DMS153 treated with DMSO at 0.1 percent for 48 hours (cell line): ENCODE results near the gene ACOX1.

Source experiments
- DNase-seq: peaks from one replicate; lab custom pipeline; 2025; ENCODE audit not compliant: unreplicated experiment; lab: John Stamatoyannopoulos, UW

ACOX1 gene

DNA sequence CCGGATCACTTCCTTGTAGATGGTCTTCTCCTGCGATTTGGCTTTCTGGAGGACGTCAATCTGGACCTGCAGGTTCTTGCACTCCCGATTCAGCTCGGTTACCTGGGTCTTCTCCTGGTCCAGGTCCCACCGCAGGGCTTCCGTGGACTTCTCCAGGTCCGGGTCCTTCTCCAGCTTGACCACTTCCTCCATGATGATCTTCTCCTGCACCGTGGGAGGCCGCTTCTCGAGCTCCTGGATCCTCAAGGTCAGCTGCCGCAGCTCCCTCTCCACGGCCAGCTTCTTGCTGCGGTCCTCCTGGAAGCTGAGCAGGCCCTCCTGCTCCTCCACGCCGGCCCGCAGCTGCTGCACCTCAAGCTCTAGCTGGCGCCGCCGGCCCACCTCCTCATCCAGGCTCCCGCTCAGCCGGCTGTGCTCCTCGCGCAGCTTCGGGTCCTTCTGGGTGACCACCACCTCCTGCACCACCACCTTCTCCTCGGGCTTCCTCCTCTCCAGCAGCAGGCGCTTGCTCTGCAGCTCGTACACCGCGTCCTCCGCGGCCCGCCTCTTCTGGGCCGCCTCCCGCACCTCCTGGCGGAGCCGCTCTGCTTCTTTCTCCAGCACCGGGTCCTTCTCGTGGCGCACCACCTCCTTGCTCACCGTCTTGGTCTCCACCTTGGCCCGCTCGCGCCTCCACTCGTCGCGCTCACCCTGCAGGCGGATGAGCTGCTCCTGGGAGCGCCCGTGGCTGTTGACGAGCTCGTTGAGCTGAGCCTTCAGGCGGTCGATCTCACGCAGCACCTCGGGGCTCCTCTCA, 29.9 kb upstream of the ACOX1 start:
- no peak for DNase-seq

DNA sequence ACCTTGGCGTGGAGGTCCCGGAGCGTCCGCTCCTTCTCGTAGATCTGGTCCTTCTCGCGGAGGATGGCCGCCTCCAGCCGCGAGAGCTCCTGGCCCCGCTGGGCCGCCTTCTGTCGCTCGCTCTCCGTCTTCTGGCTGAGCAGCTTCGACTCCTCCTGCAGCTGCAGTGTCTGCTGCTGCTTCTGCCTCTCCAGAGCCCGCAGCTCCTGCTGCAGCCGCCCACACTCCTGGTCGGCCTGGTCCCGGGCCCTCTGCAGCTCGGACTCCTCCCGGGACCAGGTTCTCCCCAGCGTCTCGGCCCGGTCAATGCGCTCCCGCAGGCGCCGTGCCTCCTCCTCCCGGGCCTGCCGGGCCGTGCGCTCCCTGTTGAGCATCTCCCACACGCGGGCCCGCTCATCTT, 29.2 kb upstream of the ACOX1 start:
- no peak for DNase-seq

DNA sequence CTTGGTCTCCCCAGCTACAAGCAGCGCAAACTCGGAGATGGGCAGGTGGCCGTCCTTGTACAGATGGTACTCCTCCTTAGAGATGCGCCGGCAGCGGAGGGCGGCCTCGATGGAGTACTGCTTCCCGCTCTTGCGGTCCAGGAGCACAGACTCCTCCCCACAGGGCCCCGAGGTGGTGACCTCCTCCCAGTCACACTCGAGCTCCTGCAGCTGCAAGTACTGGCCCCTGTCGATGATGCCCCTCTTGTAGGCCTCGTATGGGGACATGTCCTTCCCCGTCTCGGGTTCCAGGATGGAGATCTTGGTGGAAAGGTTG, 28.8 kb upstream of the ACOX1 start:
- no peak for DNase-seq

DNA sequence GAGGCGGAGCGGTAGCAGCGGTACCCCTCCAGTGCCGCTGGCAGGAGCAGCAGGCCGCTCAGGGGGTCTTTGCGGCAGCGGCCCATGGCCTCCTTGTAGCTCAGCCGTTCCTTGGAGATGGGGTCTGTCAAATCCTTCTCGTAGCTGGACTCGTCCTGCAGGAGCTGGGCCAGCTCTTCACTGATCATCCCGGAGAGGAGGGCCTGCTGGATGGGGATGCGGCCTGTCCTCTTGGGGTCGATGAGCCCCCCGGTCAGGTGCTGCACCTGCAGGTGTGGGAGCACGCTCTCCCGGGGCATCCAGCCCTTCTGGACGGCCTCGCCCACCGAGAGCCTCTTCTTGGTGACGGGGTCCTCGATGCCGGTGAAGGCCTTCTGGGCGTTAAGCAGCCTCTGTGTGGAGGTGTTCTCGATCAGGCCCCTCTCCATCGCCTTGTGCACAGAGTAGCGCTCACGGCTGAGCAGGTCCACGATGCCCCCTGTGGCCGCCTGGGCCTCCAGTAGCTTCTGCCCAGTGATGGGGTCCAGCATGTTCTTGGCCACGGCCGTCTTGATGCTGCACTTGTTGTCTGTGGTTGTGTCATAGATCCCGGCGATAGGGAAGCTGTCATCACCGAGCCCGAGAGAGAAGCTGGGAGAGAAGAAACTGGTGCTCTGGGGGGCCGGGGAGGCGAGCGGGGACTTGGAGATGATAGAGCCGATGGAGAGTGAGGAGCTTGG, 28.3 kb upstream of the ACOX1 start:
- DNase-seq = no peak

DNA sequence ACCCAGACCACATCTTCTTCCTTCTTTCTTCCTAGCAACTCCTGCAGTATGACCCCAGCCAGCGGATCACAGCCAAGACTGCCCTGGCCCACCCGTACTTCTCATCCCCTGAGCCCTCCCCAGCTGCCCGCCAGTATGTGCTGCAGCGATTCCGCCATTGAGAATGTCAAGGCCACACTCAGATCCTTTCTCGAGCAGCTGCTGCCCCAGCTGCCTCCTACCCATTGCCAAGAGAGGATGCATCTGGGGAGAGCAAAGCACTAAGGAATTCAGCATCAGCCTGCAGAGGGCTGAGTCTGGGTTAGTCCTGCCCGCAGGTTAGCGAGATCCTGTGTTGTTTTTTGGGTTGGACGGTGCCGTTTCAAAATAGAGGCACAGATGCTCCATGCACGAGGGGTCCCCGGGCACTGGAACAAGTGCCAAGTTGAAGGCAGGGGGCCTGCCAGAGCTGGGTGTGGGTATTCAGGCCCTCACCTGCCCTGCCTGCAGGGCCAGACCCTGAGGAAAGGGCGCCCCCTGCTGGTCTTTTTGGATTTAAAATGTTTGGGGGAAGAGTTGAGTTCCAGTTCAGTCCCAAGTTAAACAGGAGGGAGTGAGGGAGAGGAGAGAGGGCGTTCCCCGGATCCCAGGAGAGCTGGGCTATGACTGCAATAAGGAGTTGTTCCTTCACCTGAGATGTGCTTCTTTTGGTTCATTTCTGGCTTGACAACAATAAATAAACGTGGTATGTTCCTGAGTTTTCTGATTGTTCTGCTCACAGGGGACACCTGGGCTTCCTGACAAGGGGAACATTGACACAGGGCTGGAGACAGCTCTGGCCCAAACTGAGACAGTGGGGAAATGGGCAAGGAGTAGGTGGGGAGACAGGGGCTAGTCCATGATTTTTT, 26.5 kb upstream of the ACOX1 start:
- peak; percentile 84 for DNase-seq

DNA sequence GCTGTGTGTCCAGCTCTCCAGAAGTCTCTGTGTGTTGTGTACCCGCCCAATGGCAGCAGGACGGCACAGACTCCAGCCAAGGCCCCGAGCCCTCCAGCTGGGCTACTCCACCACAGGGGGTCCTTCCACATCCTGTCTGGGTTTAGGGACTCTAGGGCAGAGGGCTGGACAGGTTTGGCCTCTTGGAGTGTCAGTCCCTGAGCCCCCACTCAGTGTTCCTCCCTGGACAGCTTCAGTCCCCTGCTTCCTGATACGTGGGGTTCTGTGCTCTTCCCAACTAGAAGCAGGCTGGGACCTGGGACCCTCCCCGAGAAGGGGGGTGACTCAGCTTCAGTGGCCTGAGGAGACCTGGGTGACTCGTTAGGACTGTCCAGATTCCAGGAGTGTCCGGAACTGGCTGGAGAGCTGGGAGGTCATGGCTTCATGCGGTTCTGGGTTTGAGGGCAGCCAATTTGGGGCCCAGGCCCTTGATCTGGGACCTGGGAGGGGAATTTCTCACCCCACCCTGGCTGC, 25.8 kb upstream of the ACOX1 start:
- DNase-seq = no peak

DNA sequence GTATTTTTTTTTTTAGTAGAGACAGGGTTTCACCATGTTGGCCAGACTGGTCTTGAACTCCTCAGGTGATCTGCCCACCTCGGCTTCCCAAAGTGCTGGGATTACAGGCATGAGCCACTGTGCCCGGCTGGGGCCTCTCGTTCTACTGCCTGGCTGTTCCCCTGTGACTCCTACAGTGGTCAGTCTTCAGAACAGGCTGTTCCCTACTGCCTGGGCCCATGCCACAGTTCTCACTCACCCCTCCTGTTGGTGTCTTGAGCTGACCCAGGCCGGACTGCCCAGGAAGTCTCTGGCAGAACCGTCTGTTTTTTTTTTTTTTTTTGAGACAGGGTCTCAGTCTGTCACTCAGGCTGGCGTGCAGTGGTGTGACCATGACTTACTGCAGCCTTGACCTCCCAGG, 24.9 kb upstream of the ACOX1 start:
- DNase-seq = no peak

DNA sequence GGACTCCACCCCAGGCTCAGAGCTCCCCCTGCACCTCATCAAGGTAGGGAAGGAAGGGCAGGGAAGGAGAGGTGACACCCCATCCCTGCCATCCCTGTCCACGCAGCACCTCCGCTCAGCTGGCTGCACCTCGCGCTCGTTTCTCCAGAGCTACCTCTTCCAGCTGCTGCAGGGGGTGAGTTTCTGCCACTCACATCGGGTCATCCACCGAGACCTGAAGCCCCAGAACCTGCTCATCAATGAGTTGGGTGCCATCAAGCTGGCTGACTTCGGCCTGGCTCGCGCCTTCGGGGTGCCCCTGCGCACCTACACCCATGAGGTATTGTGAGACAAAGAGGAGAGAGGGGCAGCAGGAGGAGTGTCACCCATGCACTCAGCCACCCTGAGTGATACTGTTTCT, 23.1 kb upstream of the ACOX1 start:
- no peak for DNase-seq

DNA sequence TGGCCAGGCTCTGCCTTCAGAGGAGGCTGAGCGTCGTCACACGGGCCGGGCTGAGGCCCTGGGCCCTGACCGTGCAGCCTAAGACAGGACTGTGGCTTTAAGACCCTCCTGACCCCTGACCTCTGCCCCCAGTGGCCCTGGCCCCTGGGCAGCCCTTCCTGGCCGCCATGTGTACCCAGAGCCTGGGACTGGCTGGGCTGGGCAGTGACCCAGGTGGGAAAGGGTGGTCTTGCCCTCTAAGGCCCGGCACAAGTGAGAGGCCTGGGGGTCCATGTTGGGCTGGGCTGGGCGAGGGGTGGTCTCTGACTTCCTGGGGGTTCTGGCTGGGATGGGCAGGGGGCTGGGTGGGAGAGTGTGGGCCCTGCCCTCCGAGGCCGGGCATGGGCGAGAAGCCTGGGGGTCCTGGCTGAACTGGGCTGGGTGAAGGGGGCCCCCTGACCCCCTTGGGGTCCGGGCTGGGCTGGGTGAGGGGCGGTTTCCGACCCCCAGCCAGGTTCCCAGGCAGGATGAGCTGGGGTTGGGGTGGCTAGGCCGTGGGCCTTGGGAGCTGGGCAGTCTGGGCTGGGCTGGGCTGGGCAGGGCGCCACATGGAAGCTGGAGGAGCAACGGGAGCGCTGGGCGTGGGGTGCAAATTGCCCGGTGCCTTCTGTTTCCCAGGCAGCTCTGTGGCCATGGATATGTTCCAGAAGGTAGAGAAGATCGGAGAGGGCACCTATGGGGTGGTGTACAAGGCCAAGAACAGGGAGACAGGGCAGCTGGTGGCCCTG, 22.0 kb upstream of the ACOX1 start, which contains the start of gene CDK3:
Gene CDK3, plus strand, starts transcription at position 101 of the 767 bp plus-strand sequence. Its CDS starts 571 bp downstream, at position 672.
- no peak for DNase-seq

DNA sequence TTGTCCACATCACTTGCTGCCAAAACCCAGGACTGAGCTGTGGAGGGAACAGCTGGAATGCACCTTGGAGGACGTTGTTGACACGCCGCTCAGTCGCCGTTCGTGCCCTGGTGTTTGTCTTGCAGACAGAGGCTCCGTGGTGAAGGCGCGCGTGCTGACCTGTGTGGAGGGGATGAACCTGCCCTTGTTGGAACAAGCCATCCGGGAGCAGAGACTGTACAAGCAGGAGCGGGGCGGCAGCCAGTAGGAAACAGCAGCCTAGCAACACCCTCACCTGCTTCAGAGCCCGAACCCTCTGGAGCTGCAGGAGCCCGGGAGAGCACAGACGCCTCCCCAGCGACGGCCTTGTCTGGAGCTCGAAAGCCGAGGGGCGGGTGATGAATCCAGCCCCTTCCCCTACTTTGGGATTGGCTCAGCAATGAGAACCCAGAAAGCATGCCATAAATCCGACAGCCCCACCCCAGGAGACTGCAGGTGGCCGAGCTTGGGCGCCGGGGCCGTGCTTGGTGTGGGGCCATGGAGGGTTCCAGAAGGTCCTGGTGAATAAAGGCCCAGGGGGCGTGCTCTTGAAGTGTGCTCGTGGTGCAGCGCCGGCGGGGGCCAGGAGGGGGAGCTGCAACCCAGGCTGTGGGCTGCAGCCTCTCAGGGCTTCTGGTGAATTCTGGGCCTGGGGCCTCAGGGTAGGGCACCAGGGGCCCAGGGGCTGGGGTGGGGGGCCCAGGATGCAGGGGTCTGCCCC, 21.2 kb upstream of the ACOX1 start:
- DNase-seq = no peak

DNA sequence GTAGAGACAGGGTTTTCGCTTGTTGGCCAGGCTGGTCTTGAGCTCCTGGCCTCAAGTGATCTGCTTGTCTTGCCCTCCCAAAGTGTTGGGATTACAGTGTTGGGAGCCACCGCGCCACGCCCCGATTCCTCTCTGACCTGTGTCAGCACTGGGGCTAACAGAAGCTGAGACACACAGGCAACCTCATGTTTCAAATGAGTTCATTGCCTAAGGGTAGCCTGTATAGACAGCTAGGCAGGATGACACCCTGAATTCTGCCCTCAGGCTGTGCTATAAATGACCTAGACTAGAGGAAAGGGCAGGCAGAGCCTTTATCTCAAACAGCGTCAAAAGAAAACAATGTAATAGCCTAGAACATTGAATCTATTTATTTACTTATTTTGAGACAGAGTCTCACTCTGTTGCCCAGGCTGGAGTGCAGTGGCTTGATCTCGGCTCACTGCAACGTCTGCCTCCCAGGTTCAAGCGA, 19.4 kb upstream of the ACOX1 start:
- no peak for DNase-seq

DNA sequence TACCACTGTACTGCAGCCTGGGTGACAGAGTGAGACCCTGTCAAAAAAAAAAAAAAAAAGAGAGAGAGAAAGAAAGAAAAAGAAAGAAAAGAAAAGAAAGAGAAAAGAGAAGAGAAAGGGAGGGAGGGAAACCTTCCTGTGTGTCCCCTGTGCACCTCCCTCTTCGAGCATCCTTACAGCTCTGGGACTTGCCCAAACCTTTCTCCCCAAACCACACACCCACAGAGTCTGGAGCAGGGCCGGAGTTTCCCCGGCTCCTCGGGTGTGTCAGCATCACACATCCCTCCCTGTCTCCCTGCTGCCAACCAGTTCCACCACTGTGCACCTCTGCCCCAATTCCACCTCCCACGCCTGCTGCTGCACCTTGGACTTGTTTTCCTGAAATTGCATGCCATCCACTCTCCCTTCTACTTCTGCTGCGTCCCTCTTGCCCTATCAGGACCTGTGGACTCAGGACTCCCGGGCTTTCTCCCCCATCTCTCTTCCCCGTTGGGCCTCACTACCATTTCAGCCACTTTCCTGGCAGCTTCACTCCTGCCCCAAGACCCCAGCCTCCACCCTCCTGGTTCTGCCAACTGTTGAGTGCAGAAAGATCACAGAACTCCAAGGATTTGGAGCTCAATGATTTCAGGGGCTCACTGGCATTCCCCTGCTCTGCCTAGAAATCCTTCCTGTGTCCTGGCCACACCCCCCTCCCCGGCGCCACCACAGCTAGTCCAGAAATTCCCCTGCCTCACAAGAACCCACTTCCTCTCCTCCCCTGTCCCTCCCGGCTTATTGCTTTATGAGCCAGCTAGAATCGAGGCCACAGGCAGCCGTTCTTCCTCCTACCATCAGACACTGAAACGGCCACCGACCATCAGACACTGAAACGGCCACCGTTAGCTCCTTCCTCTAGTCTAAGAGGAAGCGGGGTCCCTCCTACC, 18.0 kb upstream of the ACOX1 start:
- DNase-seq = no peak

DNA sequence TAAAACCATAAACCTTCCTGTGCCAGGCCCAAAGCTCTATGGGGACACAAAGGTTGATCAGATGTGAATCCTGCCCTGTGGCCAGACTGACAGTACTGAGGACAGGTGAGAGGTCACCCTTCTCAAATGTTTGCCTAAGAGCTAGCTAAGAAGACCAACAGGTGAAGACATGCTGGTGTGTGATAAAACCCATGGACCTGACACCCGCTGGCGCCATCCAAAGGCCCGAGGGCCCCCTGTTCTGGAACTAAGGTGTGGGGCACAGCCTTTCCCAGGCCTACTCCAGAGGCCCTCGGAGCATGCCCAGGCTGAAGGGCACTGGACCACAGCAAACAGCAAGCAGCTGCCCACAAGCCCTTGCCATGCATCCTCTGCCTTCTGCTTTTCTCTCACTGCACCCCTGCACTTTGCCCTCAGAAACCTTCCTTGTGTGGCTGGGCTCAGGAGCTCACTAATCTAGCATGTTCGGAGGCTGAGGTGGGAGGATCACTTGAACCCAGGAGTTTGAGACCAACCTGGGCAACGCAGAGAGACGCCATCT, 16.5 kb upstream of the ACOX1 start:
- DNase-seq = no peak

DNA sequence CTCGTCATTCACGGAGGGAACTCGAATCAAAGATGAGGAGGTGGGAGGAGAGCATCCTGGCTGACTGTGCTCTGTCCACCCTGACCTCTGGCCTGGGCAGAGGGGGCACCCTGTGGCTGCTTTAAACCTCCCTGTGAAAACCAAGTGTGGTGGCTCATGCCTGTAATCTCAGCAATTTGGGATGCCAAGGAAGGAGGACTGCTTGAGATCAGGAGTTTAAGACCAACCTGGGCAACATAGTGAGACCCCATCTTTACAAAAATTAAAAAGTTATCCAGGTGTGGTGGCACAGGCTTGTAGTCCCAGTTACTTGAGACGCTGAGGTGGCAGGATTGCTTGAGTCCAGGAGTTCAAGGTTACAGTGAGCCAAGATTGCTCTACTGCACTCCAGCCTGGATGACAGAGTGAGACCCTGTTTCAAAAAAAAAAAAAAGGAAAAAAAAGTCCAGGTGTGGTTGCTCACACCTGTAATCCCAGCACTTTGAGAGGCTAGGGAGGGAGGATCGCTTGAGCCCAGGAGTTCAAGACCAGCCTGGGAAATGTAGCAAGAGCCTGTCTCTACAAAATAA, 15.9 kb upstream of the ACOX1 start:
- no peak for DNase-seq

DNA sequence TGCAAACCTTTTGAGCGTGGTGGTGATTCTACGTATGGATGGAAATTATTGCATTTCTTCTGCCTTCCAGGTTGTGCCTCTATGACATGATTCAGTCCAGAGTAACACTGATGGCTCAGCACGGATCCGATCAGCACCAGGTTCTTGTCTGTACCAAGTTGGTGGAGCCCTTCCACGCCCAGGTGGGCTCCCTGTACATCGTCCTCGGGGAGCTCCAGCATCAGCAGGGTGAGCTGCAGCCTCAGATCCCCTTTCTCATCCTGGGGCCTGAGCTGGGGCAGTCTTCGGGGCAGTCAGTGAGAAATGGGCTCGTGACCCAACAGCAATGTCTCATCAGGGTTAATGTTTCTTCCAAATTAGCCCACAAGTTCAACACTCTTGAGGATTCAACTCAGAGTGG, 12.4 kb upstream of the ACOX1 start:
- no peak for DNase-seq

DNA sequence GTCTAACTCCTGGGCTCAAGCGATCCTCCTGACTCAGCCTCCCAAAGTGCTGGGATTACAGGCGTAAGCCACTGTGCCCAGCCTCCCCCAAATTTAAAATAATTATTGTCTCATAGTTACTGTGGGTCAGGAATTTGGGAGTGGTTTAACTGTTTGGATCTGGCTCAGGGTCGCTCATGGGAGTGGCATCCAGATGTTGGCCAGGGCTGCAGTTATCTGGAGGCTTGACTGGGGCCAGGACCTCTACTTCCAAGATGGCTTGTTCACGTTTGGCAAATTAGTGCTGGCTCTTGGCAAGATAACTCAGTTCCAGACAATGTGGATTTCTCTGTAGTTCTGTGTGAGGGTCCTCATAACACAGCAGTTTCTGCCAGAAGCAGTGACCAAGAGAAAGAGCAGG, 8.1 kb upstream of the ACOX1 start:
- DNase-seq = no peak

DNA sequence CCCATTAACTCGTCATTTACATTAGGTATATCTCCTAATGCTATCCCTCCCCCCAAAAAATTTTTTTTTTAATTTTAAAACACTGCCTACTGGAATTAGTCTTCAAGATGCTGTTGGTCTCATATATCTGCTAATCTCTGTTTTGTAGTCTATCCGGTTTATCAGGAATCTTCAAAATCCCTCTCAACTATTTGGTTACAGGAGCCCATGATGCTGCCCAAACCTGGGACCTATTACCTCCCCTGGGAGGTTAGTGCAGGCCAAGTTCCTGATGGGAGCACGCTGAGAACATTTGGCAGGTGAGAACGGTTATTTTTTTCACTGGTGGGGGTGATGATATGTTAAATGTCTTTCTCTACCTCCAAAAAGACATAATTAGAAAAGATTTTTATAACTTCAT, 7.0 kb upstream of the ACOX1 start:
- no peak for DNase-seq

DNA sequence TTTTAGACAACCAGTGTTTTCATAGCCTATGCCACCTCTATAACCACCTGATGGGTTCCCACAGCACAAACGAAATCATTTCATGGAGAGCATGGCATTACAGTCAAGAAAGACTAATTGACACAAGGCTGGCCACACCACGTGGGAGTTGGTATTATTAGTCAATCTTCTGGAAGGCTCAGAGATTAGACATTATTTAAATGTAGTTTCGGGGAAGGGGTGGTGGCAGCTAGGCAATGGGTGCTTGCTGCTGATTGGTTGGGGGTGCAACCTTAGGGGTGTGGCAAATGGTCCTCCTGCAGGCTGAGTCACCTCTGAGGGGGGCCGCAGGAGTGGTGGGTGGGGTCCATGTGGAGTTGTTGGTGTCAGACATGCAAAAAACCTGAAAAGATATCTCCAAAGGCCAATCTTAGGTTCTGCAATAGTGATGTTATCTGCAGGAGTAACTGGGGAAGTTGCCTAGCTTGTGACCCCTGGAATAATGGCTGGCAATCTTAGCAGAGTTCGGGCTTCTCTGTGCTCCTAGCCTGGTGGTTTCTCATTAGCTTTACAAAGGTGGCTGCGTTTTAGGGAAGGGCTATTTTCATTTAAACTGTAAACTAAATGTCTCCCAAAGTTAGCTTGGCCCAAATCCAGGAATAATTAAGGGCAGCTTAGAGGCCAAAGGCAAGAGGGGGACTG, 4.7 kb upstream of the ACOX1 start:
- DNase-seq = no peak
